HepG2 (cell line): ENCODE results near the gene SLC8B1.

Experiments used
- ERF ChIP-seq: IDR thresholded peaks from 2 replicates; pipeline ENCODE4 v1.6.1; 2018; ENCODE audit warnings: missing biosample characterization, missing genetic modification reagents
- NR2F6 ChIP-seq, 2 experiments: IDR thresholded peaks; 2 replicates each; pipeline ENCODE4 v1.6.1; 2016; ENCODE audit warnings: antibody characterized with exemption in 1 of 2, mild to moderate bottlenecking in 1 of 2
- SMC3 ChIP-seq: IDR thresholded peaks from 2 replicates; pipeline ENCODE4 v1.6.1; 2011; ENCODE audit warnings: low read length, improper control_type of control experiment
- ZNF121 ChIP-seq: sonication (generic); formaldehyde crosslinking; IDR thresholded peaks from 2 replicates; pipeline ENCODE4 v1.5.0; 2020; ENCODE audit warnings: mild to moderate bottlenecking, missing genetic modification reagents
- ZNF777 ChIP-seq: sonication (generic); formaldehyde crosslinking; IDR thresholded peaks from 2 replicates; pipeline ENCODE4 v1.4.0; 2020; ENCODE audit warnings: missing genetic modification reagents
- TF ChIP-seq, protein P1 (sequence below): sonication (generic); formaldehyde crosslinking; IDR thresholded peaks from 2 replicates; pipeline ENCODE4 v1.5.0; 2020; ENCODE audit warnings: mild to moderate bottlenecking, missing genetic modification reagents, moderate library complexity
- TF ChIP-seq, protein P2 (sequence below): sonication (generic); formaldehyde crosslinking; IDR thresholded peaks from 2 replicates; pipeline ENCODE4 v1.4.0; 2020; ENCODE audit warnings: missing genetic modification reagents
- TF ChIP-seq, protein P3 (sequence below): sonication (generic); formaldehyde crosslinking; IDR thresholded peaks from 2 replicates; pipeline ENCODE4 v1.8.1; 2023; ENCODE audit warnings: mild to moderate bottlenecking, missing genetic modification reagents
- TF ChIP-seq, protein P4 (sequence below): IDR thresholded peaks from 2 replicates; pipeline ENCODE4 v1.6.1; 2016; ENCODE audit warnings: low read depth, missing genetic modification reagents, missing compliant biosample characterization
- TF ChIP-seq, protein P5 (sequence below): sonication (generic); formaldehyde crosslinking; IDR thresholded peaks from 2 replicates; pipeline ENCODE4 v1.4.0; 2020; ENCODE audit warnings: mild to moderate bottlenecking, missing genetic modification reagents

DNA sequence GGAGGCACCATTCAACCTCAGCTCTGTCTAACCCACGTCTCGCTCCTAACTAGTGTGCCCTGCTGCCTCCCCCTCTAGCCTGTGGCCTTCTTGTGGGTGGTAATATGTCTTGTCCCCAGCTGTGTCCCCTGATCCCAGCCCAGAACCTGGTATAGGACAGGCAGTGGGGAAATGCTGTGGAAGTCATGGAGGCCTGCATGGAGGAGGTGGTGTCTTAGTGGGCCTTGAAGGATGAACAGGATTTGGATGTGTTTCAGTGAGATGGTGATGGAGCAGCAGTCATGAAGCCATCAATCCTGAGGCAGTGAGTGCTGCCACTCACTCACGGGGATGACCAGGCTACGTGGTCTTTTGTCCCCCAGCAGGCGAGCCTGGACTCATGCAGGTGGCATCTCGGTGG lies 36.9 kb upstream of the SLC8B1 start:
- TF ChIP-seq, protein P1, sequence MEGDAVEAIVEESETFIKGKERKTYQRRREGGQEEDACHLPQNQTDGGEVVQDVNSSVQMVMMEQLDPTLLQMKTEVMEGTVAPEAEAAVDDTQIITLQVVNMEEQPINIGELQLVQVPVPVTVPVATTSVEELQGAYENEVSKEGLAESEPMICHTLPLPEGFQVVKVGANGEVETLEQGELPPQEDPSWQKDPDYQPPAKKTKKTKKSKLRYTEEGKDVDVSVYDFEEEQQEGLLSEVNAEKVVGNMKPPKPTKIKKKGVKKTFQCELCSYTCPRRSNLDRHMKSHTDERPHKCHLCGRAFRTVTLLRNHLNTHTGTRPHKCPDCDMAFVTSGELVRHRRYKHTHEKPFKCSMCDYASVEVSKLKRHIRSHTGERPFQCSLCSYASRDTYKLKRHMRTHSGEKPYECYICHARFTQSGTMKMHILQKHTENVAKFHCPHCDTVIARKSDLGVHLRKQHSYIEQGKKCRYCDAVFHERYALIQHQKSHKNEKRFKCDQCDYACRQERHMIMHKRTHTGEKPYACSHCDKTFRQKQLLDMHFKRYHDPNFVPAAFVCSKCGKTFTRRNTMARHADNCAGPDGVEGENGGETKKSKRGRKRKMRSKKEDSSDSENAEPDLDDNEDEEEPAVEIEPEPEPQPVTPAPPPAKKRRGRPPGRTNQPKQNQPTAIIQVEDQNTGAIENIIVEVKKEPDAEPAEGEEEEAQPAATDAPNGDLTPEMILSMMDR (CRISPR knock-in tag), result no peak
- TF ChIP-seq ERF (CRISPR knock-in tag), result no peak
- TF ChIP-seq, protein P2, sequence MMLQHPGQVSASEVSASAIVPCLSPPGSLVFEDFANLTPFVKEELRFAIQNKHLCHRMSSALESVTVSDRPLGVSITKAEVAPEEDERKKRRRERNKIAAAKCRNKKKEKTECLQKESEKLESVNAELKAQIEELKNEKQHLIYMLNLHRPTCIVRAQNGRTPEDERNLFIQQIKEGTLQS, result no peak
- TF ChIP-seq, protein P3, sequence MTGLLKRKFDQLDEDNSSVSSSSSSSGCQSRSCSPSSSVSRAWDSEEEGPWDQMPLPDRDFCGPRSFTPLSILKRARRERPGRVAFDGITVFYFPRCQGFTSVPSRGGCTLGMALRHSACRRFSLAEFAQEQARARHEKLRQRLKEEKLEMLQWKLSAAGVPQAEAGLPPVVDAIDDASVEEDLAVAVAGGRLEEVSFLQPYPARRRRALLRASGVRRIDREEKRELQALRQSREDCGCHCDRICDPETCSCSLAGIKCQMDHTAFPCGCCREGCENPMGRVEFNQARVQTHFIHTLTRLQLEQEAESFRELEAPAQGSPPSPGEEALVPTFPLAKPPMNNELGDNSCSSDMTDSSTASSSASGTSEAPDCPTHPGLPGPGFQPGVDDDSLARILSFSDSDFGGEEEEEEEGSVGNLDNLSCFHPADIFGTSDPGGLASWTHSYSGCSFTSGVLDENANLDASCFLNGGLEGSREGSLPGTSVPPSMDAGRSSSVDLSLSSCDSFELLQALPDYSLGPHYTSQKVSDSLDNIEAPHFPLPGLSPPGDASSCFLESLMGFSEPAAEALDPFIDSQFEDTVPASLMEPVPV (CRISPR knock-in tag), result no peak
- no peak for TF ChIP-seq ZNF777 (CRISPR knock-in tag)
- TF ChIP-seq ZNF121, result no peak
- no peak for TF ChIP-seq SMC3
- TF ChIP-seq, protein P4, sequence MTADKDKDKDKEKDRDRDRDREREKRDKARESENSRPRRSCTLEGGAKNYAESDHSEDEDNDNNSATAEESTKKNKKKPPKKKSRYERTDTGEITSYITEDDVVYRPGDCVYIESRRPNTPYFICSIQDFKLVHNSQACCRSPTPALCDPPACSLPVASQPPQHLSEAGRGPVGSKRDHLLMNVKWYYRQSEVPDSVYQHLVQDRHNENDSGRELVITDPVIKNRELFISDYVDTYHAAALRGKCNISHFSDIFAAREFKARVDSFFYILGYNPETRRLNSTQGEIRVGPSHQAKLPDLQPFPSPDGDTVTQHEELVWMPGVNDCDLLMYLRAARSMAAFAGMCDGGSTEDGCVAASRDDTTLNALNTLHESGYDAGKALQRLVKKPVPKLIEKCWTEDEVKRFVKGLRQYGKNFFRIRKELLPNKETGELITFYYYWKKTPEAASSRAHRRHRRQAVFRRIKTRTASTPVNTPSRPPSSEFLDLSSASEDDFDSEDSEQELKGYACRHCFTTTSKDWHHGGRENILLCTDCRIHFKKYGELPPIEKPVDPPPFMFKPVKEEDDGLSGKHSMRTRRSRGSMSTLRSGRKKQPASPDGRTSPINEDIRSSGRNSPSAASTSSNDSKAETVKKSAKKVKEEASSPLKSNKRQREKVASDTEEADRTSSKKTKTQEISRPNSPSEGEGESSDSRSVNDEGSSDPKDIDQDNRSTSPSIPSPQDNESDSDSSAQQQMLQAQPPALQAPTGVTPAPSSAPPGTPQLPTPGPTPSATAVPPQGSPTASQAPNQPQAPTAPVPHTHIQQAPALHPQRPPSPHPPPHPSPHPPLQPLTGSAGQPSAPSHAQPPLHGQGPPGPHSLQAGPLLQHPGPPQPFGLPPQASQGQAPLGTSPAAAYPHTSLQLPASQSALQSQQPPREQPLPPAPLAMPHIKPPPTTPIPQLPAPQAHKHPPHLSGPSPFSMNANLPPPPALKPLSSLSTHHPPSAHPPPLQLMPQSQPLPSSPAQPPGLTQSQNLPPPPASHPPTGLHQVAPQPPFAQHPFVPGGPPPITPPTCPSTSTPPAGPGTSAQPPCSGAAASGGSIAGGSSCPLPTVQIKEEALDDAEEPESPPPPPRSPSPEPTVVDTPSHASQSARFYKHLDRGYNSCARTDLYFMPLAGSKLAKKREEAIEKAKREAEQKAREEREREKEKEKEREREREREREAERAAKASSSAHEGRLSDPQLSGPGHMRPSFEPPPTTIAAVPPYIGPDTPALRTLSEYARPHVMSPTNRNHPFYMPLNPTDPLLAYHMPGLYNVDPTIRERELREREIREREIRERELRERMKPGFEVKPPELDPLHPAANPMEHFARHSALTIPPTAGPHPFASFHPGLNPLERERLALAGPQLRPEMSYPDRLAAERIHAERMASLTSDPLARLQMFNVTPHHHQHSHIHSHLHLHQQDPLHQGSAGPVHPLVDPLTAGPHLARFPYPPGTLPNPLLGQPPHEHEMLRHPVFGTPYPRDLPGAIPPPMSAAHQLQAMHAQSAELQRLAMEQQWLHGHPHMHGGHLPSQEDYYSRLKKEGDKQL (CRISPR knock-in tag), result no peak
- TF ChIP-seq, protein P5, sequence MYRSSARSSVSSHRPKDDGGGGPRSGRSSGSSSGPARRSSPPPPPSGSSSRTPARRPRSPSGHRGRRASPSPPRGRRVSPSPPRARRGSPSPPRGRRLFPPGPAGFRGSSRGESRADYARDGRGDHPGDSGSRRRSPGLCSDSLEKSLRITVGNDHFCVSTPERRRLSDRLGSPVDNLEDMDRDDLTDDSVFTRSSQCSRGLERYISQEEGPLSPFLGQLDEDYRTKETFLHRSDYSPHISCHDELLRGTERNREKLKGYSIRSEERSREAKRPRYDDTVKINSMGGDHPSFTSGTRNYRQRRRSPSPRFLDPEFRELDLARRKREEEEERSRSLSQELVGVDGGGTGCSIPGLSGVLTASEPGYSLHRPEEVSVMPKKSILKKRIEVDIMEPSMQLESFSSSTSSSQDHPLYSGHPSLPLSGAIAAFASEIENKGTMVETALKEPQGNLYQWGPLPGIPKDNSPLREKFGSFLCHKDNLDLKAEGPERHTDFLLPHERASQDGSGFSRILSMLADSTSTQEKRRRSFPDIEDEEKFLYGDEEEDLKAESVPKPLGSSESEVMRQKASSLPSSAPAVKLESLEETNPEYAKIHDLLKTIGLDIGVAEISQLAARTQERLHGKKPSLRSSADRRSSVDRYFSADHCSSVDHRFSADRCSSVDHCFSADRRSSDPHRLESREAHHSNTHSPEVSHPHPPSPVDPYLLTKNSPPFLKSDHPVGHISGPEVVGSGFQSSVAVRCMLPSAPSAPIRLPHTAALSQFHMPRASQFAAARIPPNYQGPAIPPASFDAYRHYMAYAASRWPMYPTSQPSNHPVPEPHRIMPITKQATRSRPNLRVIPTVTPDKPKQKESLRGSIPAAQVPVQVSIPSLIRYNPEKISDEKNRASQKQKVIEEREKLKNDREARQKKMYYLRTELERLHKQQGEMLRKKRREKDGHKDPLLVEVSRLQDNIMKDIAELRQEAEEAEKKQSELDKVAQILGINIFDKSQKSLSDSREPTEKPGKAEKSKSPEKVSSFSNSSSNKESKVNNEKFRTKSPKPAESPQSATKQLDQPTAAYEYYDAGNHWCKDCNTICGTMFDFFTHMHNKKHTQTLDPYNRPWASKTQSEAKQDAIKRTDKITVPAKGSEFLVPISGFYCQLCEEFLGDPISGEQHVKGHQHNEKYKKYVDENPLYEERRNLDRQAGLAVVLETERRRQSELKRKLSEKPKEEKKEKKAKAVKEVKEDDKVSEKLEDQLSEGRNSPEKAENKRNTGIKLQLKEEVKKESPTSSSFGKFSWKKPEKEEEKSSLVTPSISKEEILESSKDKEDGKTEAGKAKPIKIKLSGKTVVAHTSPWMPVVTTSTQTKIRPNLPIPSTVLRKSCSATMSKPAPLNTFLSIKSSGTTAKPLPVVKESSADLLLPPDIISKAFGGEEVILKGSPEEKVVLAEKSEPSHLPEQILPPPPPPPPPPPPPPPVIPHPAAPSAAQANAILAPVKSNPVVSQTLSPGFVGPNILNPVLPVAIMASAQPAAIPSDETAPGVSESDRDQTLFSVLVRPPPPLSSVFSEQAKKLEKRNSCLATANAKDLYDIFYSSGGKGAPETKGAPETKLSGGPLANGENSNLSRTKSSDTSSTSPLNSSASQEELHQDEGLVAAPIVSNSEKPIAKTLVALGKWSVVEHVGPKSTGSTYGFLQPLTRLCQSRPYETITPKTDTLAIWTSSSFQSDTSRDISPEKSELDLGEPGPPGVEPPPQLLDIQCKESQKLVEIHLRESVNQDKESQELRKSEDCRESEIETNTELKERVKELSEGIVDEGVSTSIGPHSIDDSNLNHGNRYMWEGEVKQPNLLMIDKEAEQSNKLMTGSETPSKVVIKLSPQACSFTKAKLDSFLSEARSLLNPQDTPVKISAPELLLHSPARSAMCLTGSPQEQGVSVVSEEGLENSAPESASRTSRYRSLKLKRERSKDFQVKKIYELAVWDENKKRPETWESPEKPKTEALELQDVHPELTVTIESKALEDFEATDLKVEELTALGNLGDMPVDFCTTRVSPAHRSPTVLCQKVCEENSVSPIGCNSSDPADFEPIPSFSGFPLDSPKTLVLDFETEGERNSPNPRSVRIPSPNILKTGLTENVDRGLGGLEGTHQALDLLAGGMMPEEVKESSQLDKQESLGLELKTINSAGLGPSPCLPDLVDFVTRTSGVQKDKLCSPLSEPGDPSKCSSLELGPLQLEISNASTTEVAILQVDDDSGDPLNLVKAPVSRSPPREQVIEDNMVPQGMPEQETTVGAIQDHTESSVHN (CRISPR knock-in tag), result no peak
- no peak for TF ChIP-seq NR2F6 (IDR thresholded peaks at IDR 0.05)
- TF ChIP-seq NR2F6 (CRISPR knock-in tag; IDR thresholded peaks at IDR 0.05), result no peak
